Colon (tissue), 2 donors: Measurements from ENCODE around the gene ITM2B.
"Not testable (repeated sequence)": the region's sequence is repeated elsewhere in the genome, so short reads cannot be mapped to it uniquely, and the experiment has no call there.

Experiments
- FAIRE-seq: peaks from 2 replicates; lab custom pipeline; 2012; peaks lifted over from hg19 to GRCh38; lab: Jason Lieb, UNC
- donor health status: control.
- donor health status: control.

ITM2B gene

DNA sequence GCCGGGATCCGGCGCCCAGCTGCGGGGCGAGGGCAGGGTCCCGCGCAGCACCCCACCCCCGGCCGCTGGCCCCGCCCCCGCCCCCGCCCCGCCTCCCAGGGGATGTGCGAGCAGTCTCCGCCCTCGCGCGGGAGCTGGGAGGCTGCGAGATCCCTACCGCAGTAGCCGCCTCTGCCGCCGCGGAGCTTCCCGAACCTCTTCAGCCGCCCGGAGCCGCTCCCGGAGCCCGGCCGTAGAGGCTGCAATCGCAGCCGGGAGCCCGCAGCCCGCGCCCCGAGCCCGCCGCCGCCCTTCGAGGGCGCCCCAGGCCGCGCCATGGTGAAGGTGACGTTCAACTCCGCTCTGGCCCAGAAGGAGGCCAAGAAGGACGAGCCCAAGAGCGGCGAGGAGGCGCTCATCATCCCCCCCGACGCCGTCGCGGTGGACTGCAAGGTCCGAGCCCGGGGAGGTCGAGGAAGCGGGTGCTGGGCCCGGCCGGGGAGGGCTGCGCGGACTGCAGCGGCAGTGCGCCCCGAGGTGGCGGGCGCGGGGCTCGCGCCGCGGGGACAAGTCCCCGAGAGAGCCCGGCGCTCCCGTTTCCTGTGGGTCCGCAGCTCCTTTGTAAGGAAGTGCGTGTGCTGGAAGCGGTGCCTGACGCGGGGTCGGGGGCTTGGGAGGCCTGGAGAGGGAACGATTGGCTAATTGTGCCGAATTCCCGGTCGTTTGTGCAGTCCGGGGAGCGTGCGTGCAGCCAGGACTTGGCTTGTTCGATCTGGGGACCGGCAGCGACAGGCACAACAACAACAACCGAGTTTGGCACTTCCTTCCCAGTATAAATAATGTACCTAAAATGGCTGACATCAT, at the start of gene ITM2B:
Gene ITM2B, plus strand, starts transcription at position 161 of the 843 bp plus-strand sequence. Its CDS starts 155 bp downstream, at position 316.
- FAIRE-seq = no peak

GRCh38 chr13:48184260-48184659, 48.7 kb upstream of the ITM2B start:
- no peak for FAIRE-seq

DNA sequence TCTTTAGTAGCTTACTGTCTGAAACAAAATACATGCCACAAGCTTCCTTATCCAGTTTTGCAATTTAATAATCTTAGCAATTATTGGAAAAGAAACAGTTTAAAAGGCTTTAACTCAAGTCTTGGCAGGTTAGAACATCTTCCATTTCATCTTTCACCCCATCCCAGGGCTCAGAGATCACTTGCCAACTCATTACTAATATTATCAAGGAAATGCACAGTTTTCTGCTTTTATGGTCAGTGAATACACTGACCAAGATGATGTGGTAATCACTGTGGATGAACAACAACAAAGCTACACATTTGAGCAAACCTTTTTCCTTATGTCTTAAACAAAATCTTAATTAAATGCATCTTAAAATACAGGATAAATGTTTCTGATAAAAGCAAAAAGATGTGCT, 48.0 kb upstream of the ITM2B start:
- FAIRE-seq = no peak

GRCh38 chr13:48186722-48187121, 46.3 kb upstream of the ITM2B start:
- no peak for FAIRE-seq

- no peak for FAIRE-seq
These were observed 44.9 kb upstream of the ITM2B start for GRCh38 chr13:48188131-48188530.

- no peak for FAIRE-seq
These were observed 44.4 kb upstream of the ITM2B start for GRCh38 chr13:48188601-48189000.

- FAIRE-seq = no peak
These were observed 43.8 kb upstream of the ITM2B start for GRCh38 chr13:48189171-48189570.

GRCh38 chr13:48192411-48192935, 40.5 kb upstream of the ITM2B start:
- FAIRE-seq = no peak

- no peak for FAIRE-seq
These were observed 38.6 kb upstream of the ITM2B start for GRCh38 chr13:48194379-48194754.

DNA sequence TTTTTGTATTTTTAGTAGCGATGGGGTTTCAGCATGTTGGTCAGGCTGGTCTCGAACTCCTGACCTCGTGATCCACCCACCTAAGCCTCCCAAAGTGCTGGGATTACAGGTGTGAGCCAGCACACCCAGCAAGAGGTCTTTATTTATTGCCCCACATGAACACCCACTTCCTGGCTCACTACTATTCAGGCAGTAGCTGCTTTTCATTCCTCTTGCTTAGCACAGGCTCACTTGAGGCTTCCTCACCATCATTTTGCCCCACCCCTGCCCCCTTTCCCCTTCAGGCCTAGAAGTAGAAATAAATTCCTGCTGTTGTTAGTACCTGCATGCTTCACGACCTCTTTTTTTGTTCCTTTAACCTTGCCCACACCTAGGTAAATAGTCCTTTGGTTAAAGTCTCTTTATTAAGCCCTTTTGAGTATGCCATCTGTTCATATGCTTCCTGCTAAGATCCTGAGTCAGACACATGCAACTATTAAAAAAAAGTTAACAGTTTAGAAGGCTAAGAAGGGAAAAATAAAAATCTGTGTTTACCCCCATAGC, 33.5 kb upstream of the ITM2B start:
- no peak for FAIRE-seq

GRCh38 chr13:48201044-48201443, 32.0 kb upstream of the ITM2B start:
- no peak for FAIRE-seq

DNA sequence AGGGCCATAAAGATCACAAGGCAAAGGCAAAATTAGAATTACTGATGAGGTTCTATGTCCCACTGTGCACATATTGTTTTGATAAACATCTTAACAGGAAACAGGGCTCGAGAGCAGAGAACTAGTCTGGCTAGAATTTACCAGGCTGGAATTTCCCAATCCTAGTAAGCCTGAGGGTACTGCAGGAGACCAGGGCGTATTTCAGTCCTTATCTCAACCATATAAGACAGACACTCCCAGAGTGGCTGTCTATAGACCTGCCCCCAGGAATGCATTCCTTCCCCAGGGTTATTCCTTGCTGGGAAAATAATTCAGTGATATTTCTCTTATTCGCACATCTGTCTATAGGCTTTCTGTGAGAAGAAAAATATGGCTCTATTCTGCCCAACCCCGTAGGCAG, 25.8 kb upstream of the ITM2B start:
- not testable (repeated sequence) for FAIRE-seq

- no peak for FAIRE-seq
These were observed 22.8 kb upstream of the ITM2B start for GRCh38 chr13:48210178-48210577.

DNA sequence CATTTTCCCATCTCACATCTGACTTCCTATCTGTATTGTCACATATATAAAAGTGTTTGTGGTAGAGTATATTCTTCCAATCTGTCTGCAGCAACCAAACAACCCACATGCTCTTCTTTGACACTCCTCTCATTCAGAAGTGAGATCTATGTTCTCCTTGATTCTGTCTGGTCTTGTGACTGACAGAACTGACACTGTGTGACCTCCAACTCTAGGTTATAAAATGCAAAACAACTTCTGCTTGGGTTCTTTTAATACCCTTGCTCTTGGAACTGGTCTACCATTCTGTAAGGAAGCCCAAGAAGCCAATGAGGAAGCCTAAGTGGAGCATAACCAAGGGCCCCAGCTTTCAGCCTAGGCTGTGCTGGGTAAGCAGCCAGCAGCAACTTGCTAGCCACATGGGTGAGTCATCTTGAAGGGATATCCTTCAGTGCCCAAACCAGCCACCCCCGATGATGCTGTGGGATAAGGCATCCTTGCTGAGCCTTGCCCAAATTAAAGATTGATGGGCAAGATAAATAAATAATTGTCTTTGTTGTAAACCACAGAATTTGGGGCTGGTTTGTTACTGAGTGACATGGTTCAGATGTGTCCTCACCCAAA, 18.4 kb upstream of the ITM2B start:
- FAIRE-seq = no peak

DNA sequence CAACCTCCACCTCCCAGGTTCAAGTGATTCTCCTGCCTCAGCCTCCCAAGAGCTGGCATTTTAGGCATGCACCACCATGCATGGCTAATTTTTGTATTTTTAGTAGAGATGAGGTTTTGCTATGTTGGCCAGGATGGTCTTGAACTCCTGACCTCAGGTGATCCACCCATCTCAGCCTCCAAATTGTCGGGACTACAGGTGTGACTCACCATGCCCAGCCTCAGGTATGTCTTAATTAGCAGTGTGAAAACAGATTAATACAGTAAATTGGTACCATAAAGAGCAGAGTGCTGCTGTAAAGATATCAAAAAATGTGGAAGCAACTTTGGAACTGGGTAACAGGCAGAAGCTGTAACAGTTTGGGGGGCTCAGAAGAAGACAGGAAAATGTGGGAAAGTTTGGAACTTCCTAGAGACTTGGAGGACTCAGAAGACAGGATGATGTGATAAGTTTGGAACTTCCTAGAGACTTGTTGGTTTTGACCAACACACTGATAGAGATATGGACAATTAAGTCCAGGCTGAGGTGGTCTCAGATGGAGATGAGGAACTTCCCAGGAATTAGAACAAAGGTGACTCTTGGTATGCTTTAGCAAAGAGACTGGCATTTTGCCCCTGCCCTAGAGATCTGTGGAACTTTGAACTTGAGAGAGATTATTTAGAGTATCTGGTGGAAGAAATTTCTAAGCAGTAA, 17.3 kb upstream of the ITM2B start:
- FAIRE-seq = not testable (repeated sequence)

GRCh38 chr13:48216204-48216711, 16.7 kb upstream of the ITM2B start:
- no peak for FAIRE-seq

DNA sequence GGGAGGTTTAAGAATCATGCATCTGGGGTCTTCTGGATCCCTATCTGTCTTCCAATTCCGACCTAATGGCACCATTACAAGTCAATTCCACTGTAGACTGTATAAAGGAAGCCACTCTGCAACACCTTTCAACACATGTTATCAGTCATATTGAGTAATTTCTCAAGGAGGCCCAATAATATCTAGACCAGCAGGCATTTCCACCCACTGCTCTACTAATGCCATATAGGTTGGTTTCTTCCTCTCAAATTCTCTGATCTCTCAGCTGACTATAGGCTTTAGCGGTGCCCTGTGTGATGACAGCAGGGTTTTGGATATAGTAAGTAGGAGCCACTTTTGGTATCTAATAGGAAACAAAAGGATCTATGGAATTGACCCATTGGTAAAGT, 12.4 kb upstream of the ITM2B start:
- FAIRE-seq = no peak

DNA sequence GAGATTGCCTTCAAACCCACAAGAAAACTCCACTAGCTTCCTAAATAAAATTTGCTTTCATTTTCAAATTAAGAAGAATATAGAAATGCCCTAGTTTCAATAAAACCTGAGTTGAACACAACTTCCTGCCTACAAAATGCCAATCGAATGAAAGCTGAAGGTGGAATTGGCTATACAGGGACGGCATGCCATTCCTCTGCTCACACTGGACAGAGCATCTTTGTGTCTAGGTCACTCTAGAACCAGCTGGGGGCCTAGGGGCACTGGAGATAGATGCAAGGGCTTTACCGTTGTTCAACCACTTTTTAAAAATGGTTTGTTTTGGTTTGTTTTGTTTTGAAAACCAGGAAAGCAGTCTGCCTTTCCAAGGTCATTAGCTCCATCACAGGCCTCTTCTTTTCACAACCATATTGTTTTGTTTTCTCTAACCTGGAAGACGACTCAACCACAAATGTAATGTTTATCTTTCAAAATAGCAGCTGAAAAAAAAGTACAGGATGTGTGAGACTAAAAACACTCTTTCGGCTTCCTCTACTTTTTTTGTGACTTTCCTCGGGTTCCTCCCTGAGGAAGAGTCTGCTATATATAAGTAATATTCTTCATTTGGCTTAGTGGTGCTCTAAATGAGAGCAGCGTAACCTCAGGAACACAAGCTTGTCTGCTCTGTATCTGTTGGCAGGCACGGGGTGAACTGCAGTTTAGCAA, 11.9 kb upstream of the ITM2B start:
- no peak for FAIRE-seq

DNA sequence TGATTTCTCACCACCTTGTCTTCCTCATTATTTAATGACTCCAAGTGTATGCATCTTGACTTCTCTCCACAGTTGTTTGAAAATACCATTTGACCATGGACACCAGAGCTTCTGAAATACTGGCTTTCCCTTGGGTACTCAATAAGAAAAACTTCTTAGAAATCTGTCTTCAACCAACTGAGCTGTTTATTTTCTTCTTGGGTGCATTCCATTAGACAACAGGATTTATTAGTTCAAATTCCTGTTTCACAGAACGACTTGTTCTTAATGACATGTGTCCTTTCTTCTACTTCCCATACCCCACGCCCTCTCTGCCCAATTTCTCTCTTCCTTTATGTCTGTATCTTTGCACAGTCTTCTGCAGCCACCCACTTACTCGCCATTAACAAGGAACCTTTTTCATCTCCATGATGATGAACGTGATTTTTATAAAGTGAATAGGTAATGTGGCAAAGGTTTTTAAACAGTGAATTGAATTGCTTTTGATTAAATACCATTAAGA, 11.3 kb upstream of the ITM2B start:
- no peak for FAIRE-seq

DNA sequence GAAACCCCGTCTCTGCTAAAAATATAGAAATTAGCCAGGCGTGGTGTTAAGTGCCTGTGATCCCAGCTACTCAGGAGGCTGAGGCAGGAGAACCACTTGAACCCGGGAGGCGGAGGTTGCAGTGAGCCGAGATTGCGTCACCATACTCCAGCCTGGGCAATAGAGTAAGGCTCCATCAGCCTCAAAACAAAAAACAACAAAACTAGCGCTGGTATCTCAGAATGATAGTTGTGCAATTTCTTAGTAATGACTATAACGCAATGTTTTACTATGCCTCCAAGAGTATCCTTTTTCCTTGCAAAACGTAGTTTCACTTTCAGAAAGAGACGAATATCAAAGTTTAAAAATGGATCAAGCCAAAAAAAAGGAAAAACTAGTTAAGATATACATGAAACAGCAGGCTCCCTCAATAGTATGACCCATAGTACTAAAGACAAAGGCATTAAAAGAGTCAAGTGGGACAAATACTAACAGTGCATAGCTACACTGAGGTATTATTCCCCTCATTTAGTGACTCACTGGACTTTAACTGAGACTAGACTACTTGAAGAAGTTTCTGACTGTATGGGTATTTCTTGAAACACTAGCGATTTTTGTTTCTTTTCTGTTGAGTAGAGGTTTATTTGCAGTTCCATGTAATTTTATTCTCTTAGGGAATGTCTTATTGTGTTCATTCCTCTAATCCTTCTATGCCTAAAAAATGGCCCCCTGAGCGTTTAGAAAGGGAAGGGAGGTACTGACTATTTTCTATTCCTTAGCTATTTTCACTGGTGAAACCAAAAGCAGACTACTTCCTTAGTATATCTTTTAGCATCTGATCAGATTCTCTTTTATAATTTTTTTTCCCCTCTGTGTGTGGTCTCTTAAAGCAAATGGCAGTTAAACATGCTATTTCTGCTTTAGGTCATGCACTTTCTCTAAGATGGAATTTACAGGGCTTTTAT, 10.4 kb upstream of the ITM2B start:
- FAIRE-seq = peak; percentile 14
